Measurements from ENCODE around the gene SNAP91.
"Not testable (repeated sequence)": the region's sequence is repeated elsewhere in the genome, so short reads cannot be mapped to it uniquely, and the experiment has no call there.

SNAP91 gene

GRCh38 chr6:83708970-83709747, at the start of gene SNAP91:
SNAP91 (minus strand) TSS chr6:83709101; CDS start chr6:83707927, 1,174 bp downstream.
- DNase-seq: peak; percentile 8

GRCh38 chr6:83758533-83758932, 49.6 kb upstream of the SNAP91 start:
- no peak for DNase-seq

GRCh38 chr6:83757021-83757420, 48.1 kb upstream of the SNAP91 start:
- no peak for DNase-seq

GRCh38 chr6:83756565-83756964, 47.7 kb upstream of the SNAP91 start:
- no peak for DNase-seq

- not testable (repeated sequence) for DNase-seq
Observed at GRCh38 chr6:83752375-83752774, 43.5 kb upstream of the SNAP91 start.

GRCh38 chr6:83741089-83741488, 32.2 kb upstream of the SNAP91 start:
- no peak for DNase-seq

GRCh38 chr6:83735461-83735860, 26.6 kb upstream of the SNAP91 start:
- no peak for DNase-seq

- DNase-seq: no peak
Observed at GRCh38 chr6:83729871-83730270, 21.0 kb upstream of the SNAP91 start.

GRCh38 chr6:83722876-83723275, 14.0 kb upstream of the SNAP91 start:
- DNase-seq: no peak

- no peak for DNase-seq
Observed at GRCh38 chr6:83717809-83718208, 8.9 kb upstream of the SNAP91 start.

- DNase-seq: no peak
Observed at GRCh38 chr6:83711958-83712357, 3.1 kb upstream of the SNAP91 start.

GRCh38 chr6:83709748-83710050, 798 bp upstream of the SNAP91 start:
- no peak for DNase-seq

GRCh38 chr6:83708546-83708969, 343 bp downstream of the SNAP91 start:
- peak; percentile 7 for DNase-seq

GRCh38 chr6:83707829-83708545, 914 bp downstream of the SNAP91 start:
- no peak for DNase-seq

GRCh38 chr6:83702749-83703148, 6.2 kb downstream of the SNAP91 start:
- no peak for DNase-seq

- no peak for DNase-seq
Observed at GRCh38 chr6:83702077-83702476, 6.8 kb downstream of the SNAP91 start.

- peak; percentile 8 for DNase-seq
Observed at GRCh38 chr6:83696674-83697073, 12.2 kb downstream of the SNAP91 start.

GRCh38 chr6:83685481-83685880, 23.4 kb downstream of the SNAP91 start:
- DNase-seq: no peak

- DNase-seq: no peak
Observed at GRCh38 chr6:83677791-83678190, 31.1 kb downstream of the SNAP91 start.

GRCh38 chr6:83637953-83638352, 70.9 kb downstream of the SNAP91 start:
- no peak for DNase-seq

GRCh38 chr6:83636800-83637199, 72.1 kb downstream of the SNAP91 start:
- DNase-seq: no peak

- no peak for DNase-seq
Observed at GRCh38 chr6:83633609-83634008, 75.3 kb downstream of the SNAP91 start.

GRCh38 chr6:83633149-83633548, 75.8 kb downstream of the SNAP91 start:
- no peak for DNase-seq

- DNase-seq: not testable (repeated sequence)
Observed at GRCh38 chr6:83629908-83630307, 79.0 kb downstream of the SNAP91 start.
